Astrocyte of the cerebellum (primary cell): ENCODE results near the gene ZHX3.

Experiments
- DNase-seq: peaks from one replicate; pipeline ENCODE4 v3.0.0-alpha.2; 2011; ENCODE audit warnings: low read depth
- H3K4me3 ChIP-seq: 2 replicates; pipeline ENCODE4 v1.5.1; 2011; ENCODE audit warnings: mild to moderate bottlenecking, low read depth, low read length, moderate library complexity
- CTCF ChIP-seq: IDR thresholded peaks from 2 replicates; pipeline ENCODE4 v1.5.1; 2012; ENCODE audit warnings: low read length, low read depth, moderate library complexity, mild to moderate bottlenecking; ENCODE audit errors: missing control alignments
- in situ Hi-C: cut with HindIII; loops from 2 replicates; pipeline ENCODE4 v1.10.0; 2017; ENCODE audit warnings: low sequenced_read_pairs

ZHX3 gene

GRCh38 chr20:41173161-41173721, 144.3 kb downstream of the ZHX3 start:
- peak; percentile 99 for TF ChIP-seq CTCF
- H3K4me3 ChIP-seq: no peak overlapping the region
- peak; percentile 37 for DNase-seq
- in situ Hi-C loops: no loop called here

- H3K4me3 ChIP-seq: no peak overlapping the region
- no peak for DNase-seq
- TF ChIP-seq CTCF: no peak
- in situ Hi-C loops: no loop called here
These were observed 145.0 kb downstream of the ZHX3 start for GRCh38 chr20:41172296-41173140.

- in situ Hi-C loops: no loop called here
- DNase-seq: no peak
- no peak overlapping the region for H3K4me3 ChIP-seq
- no peak for TF ChIP-seq CTCF
These were observed 145.7 kb downstream of the ZHX3 start for GRCh38 chr20:41171736-41172295.

GRCh38 chr20:41170386-41171105, 147.0 kb downstream of the ZHX3 start:
- H3K4me3 ChIP-seq: no peak overlapping the region
- no peak for TF ChIP-seq CTCF
- in situ Hi-C loops: no loop called here
- no peak for DNase-seq

- no peak for DNase-seq
- TF ChIP-seq CTCF: no peak
- in situ Hi-C loops: no loop called here
- H3K4me3 ChIP-seq: no peak overlapping the region
These were observed 147.7 kb downstream of the ZHX3 start for GRCh38 chr20:41169791-41170351.

GRCh38 chr20:41169162-41169690, 148.3 kb downstream of the ZHX3 start:
- no peak overlapping the region for H3K4me3 ChIP-seq
- in situ Hi-C loops: no loop called here

More at GRCh38 chr20:41169162-41169690, 148.3 kb downstream of the ZHX3 start:
- no peak for TF ChIP-seq CTCF
- no peak for DNase-seq
